8988T (cell line): ENCODE results near the gene TOX2.

Source experiments
- DNase-seq: peaks from one replicate; pipeline ENCODE4 v3.0.0; 2011

The TOX2 gene

GRCh38 chr20:44085616-44086434 lies 171.2 kb downstream of the TOX2 start:
- no peak for DNase-seq

- DNase-seq = no peak
These were observed 172.6 kb downstream of the TOX2 start for GRCh38 chr20:44087051-44087856.

GRCh38 chr20:44087857-44088120 lies 173.1 kb downstream of the TOX2 start:
- DNase-seq = no peak

- DNase-seq = no peak
These were observed 175.5 kb downstream of the TOX2 start for GRCh38 chr20:44089987-44090674.

- no peak for DNase-seq
These were observed 176.4 kb downstream of the TOX2 start for GRCh38 chr20:44091026-44091425.

- no peak for DNase-seq
These were observed 178.0 kb downstream of the TOX2 start for GRCh38 chr20:44092551-44093248.

- DNase-seq = no peak
These were observed 178.6 kb downstream of the TOX2 start for GRCh38 chr20:44093249-44093582.

- no peak for DNase-seq
These were observed 181.2 kb downstream of the TOX2 start for GRCh38 chr20:44095831-44096230.

GRCh38 chr20:44097521-44098255 lies 183.0 kb downstream of the TOX2 start:
- DNase-seq = no peak

- DNase-seq = no peak
These were observed 183.6 kb downstream of the TOX2 start for GRCh38 chr20:44098256-44098630.

- DNase-seq = no peak
These were observed 184.0 kb downstream of the TOX2 start for GRCh38 chr20:44098657-44099056.

- DNase-seq = no peak
These were observed 185.2 kb downstream of the TOX2 start for GRCh38 chr20:44099832-44100231.

- DNase-seq = no peak
These were observed 187.9 kb downstream of the TOX2 start for GRCh38 chr20:44102582-44102981.

- DNase-seq = no peak
These were observed 190.3 kb downstream of the TOX2 start for GRCh38 chr20:44104798-44105517.

- DNase-seq = no peak
These were observed 192.0 kb downstream of the TOX2 start for GRCh38 chr20:44106615-44107014.

GRCh38 chr20:44109951-44110361 lies 195.3 kb downstream of the TOX2 start:
- DNase-seq = no peak

- DNase-seq = no peak
These were observed 196.3 kb downstream of the TOX2 start for GRCh38 chr20:44110816-44111568.

- no peak for DNase-seq
These were observed 197.2 kb downstream of the TOX2 start for GRCh38 chr20:44111712-44112335.

GRCh38 chr20:44112456-44112855 lies 197.8 kb downstream of the TOX2 start:
- DNase-seq = no peak

GRCh38 chr20:44112889-44113617 lies 198.4 kb downstream of the TOX2 start:
- DNase-seq = no peak
